Loucy (cell line): ENCODE data around the gene APOOL.

Source experiments
- H2AFZ ChIP-seq: fragments of 200-600 bp; sonication (generic); 2 replicates; pipeline ENCODE4 v1.6.0; 2016; ENCODE audit warnings: antibody characterized with exemption, mild to moderate bottlenecking, low read length, moderate library complexity
- H3F3A ChIP-seq: fragments of 200-600 bp; 2 replicates; pipeline ENCODE4 v1.6.0; 2016; ENCODE audit warnings: antibody characterized with exemption, low read depth, mild to moderate bottlenecking
- H3K27me3 ChIP-seq: fragments of 200-600 bp; sonication (generic); 2 replicates; pipeline ENCODE4 v1.6.1; 2014; ENCODE audit warnings: low read length, mild to moderate bottlenecking; ENCODE audit not compliant: insufficient read depth, poor library complexity, severe bottlenecking
- H3K36me3 ChIP-seq: fragments of 200-600 bp; sonication (generic); 2 replicates; pipeline ENCODE4 v1.6.1; 2016; ENCODE audit warnings: low read length; ENCODE audit not compliant: insufficient read depth
- H3K4me1 ChIP-seq: fragments of 200-600 bp; sonication (generic); 2 replicates; pipeline ENCODE4 v1.5.1; 2014; ENCODE audit warnings: low read length, mild to moderate bottlenecking; ENCODE audit not compliant: insufficient read depth, poor library complexity, severe bottlenecking
- H3K4me2 ChIP-seq: fragments of 200-600 bp; sonication (generic); 2 replicates; pipeline ENCODE4 v1.6.0; 2014; ENCODE audit warnings: antibody characterized with exemption, low read length, low read depth, mild to moderate bottlenecking; ENCODE audit not compliant: poor library complexity, severe bottlenecking
- H3K4me3 ChIP-seq: fragments of 200-600 bp; sonication (generic); 2 replicates; pipeline ENCODE4 v1.5.1; 2014; ENCODE audit warnings: low read length, mild to moderate bottlenecking, mixed read lengths; ENCODE audit not compliant: poor library complexity, severe bottlenecking
- H3K79me2 ChIP-seq: fragments of 200-600 bp; sonication (generic); 2 replicates; pipeline ENCODE4 v1.6.1; 2014; ENCODE audit warnings: low read length; ENCODE audit not compliant: insufficient read depth
- H3K9ac ChIP-seq: fragments of 200-600 bp; sonication (generic); 2 replicates; pipeline ENCODE4 v1.6.0; 2014; ENCODE audit warnings: mild to moderate bottlenecking, low read depth, low read length, moderate library complexity; ENCODE audit not compliant: poor library complexity, severe bottlenecking
- H3K9me2 ChIP-seq: fragments of 200-600 bp; sonication (generic); replicated peaks from 2 replicates; pipeline ENCODE4 v1.6.1; 2016; ENCODE audit warnings: low read depth, low read length, mixed read lengths
- H3K9me3 ChIP-seq: fragments of 200-600 bp; sonication (generic); 2 replicates; pipeline ENCODE4 v1.6.1; 2014; ENCODE audit warnings: mild to moderate bottlenecking, antibody characterized with exemption, low read length, low read depth; ENCODE audit not compliant: insufficient read depth
- H4K20me1 ChIP-seq: fragments of 200-600 bp; sonication (generic); 2 replicates; pipeline ENCODE4 v1.6.0; 2014; ENCODE audit warnings: antibody characterized with exemption, low read length, mild to moderate bottlenecking; ENCODE audit not compliant: insufficient read depth, poor library complexity, severe bottlenecking
- EZH2phosphoT487 ChIP-seq: fragments of 200-600 bp; IDR thresholded peaks from 2 replicates; pipeline ENCODE4 v1.6.1; 2018; ENCODE audit warnings: antibody characterized with exemption, mild to moderate bottlenecking, moderate library complexity, borderline replicate concordance
- TF ChIP-seq, protein P1 (sequence below): fragments of 200-600 bp; sonication (generic); conservative IDR thresholded peaks from 2 replicates; pipeline ENCODE4 v1.5.1; 2014; ENCODE audit warnings: mild to moderate bottlenecking, antibody characterized with exemption, low read length

The APOOL gene

DNA sequence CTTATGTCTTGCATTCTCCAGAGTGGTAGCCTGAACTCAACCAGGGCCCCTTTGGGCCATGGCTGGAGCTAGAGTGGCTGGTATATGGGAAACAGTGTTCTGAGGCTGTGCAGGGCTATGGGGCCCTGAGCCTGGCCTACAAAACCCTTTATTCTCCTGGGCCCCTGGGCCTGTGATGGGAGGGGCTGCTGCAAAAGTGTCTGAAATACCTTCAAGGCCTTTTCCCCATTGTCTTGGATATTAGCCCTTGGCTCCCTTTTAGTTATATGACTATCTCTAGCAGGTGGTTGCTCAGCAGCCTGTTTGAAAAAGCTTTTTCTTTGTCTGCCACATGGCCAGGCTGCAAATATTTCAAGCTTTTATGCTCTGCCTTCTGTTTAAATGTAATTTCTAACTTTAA lies 22.5 kb downstream of the APOOL start:
- Histone ChIP-seq H3K4me3 (no peak overlapping the region), H4K20me1 (no peaks in the 10 kb centered on the region), H3K9ac (no peak overlapping the region), H3K79me2 (no peaks in the 10 kb centered on the region), H3K27me3 (no peaks in the 10 kb centered on the region), H2AFZ (no peak overlapping the region), H3K9me2 (no peaks in the 10 kb centered on the region), H3K4me1 (no peaks in the 10 kb centered on the region), H3K9me3 (no peaks in the 10 kb centered on the region), H3F3A (no peaks in the 10 kb centered on the region), H3K4me2 (no peak overlapping the region), H3K36me3 (no peaks in the 10 kb centered on the region)
- TF ChIP-seq, protein P1, sequence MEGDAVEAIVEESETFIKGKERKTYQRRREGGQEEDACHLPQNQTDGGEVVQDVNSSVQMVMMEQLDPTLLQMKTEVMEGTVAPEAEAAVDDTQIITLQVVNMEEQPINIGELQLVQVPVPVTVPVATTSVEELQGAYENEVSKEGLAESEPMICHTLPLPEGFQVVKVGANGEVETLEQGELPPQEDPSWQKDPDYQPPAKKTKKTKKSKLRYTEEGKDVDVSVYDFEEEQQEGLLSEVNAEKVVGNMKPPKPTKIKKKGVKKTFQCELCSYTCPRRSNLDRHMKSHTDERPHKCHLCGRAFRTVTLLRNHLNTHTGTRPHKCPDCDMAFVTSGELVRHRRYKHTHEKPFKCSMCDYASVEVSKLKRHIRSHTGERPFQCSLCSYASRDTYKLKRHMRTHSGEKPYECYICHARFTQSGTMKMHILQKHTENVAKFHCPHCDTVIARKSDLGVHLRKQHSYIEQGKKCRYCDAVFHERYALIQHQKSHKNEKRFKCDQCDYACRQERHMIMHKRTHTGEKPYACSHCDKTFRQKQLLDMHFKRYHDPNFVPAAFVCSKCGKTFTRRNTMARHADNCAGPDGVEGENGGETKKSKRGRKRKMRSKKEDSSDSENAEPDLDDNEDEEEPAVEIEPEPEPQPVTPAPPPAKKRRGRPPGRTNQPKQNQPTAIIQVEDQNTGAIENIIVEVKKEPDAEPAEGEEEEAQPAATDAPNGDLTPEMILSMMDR = no peak
- no peak for TF ChIP-seq EZH2phosphoT487

DNA sequence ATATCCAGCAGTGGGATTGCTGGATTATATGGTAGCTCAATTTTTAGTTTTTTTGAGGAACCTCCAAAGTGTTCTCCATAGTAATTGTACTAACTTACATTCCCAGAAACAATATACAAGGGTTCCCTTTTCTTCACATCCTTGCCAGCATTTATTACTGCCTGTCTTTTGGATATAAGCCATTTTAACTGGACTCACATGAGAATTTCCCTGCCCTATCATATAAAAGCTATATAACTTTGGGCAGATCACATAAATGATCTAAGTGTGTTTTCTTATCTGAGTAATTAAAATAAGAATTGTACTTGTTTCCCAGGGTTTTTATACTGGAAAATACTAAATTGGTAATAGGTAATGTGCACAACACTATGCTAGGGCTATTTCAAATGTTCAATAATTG lies 25.4 kb downstream of the APOOL start:
- Histone ChIP-seq H3K4me1 (no peaks in the 10 kb centered on the region), H3K4me2 (no peak overlapping the region), H3K9ac (no peak overlapping the region), H3K9me2 (no peaks in the 10 kb centered on the region), H3F3A (no peaks in the 10 kb centered on the region), H3K27me3 (no peaks in the 10 kb centered on the region), H3K36me3 (no peaks in the 10 kb centered on the region), H3K79me2 (no peaks in the 10 kb centered on the region), H2AFZ (no peak overlapping the region), H3K4me3 (no peak overlapping the region), H4K20me1 (no peaks in the 10 kb centered on the region), H3K9me3 (no peaks in the 10 kb centered on the region)
- no peak for TF ChIP-seq EZH2phosphoT487
- TF ChIP-seq, protein P1 = no peak

DNA sequence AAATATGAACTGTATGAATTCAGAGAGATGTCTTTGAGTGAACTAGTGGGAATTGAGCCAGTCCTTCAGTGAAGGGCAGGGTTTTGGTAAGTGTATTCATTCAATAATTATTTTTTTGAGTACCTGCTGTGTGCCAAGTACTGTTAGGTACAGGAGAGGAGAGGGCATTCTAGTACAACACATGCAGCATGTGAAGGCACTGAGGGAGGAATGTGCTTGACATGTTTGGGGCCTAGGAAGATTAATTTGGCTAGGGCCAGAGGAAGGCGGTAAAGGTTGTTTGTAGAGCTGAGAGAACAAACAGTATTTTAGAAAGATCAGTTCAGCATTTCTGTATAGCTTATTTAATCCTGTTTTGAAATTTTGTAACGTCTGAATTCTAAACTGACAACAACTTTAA lies 27.8 kb downstream of the APOOL start:
- H3K9ac ChIP-seq = no peak overlapping the region
- no peaks in the 10 kb centered on the region for H3K9me3 ChIP-seq
- H2AFZ ChIP-seq = no peak overlapping the region
- no peaks in the 10 kb centered on the region for H3K36me3 ChIP-seq
- no peaks in the 10 kb centered on the region for H3K79me2 ChIP-seq
- H4K20me1 ChIP-seq = no peaks in the 10 kb centered on the region
- H3F3A ChIP-seq = no peaks in the 10 kb centered on the region
- no peaks in the 10 kb centered on the region for H3K4me1 ChIP-seq
- no peak overlapping the region for H3K4me3 ChIP-seq
- no peak for TF ChIP-seq EZH2phosphoT487
- TF ChIP-seq, protein P1 = no peak
- H3K4me2 ChIP-seq = no peak overlapping the region
- no peaks in the 10 kb centered on the region for H3K27me3 ChIP-seq
- H3K9me2 ChIP-seq = no peaks in the 10 kb centered on the region
